AG04450 (cell line): ENCODE results near the gene CRADD. TPM values are rescaled to one million over a fixed set of nuclear protein-coding genes. Genes with fewer than 3 reads are reported as not detected.
"Not testable (repeated sequence)": the region's sequence is repeated elsewhere in the genome, so short reads cannot be mapped to it uniquely, and the experiment has no call there.

ENCODE experiments used
- CTCF ChIA-PET: fragments of 300-600, 350-600 bp; formaldehyde crosslinking; extraction: SDS; loops from one replicate; lab custom pipeline; 2022; ENCODE audit warnings: antibody characterized with exemption, inconsistent platforms; lab: Charles Lee
- POLR2A ChIA-PET: fragments of 350-600 bp; formaldehyde crosslinking; extraction: SDS; loops from one replicate; lab custom pipeline; 2021; ENCODE audit warnings: antibody characterized with exemption, inconsistent platforms; lab: Yijun Ruan, JAX
- DNase-seq: peaks from one replicate; pipeline ENCODE4 v3.0.0-alpha.2; 2011; ENCODE audit warnings: low read depth, low spot score
- H3K27ac ChIP-seq: one replicate; pipeline ENCODE4 v1.5.1; 2012; ENCODE audit warnings: low read depth, low read length, control low read depth
- H3K27me3 ChIP-seq: one replicate; pipeline ENCODE4 v1.6.0; 2012; ENCODE audit warnings: low read length; ENCODE audit not compliant: control insufficient read depth, insufficient read depth
- H3K4me3 ChIP-seq: 2 replicates; pipeline ENCODE4 v1.5.1; 2011; ENCODE audit warnings: mild to moderate bottlenecking, low read depth, low read length, control low read depth
- H3K9me3 ChIP-seq: 2 replicates; pipeline ENCODE4 v1.5.1; 2012; ENCODE audit warnings: low read length; ENCODE audit not compliant: control insufficient read depth, insufficient read depth
- polyA plus RNA-seq: library from polyadenylated mRNA; depleted of rRNA; stranded (reverse); fragments of >200 nt; gene quantifications from 2 replicates; pipeline ENCODE4 v1.2.3, GENCODE V29; 2011
- TF ChIP-seq, protein P1 (sequence below): IDR thresholded peaks from 2 replicates; pipeline ENCODE4 v1.5.1; 2011; ENCODE audit warnings: low read depth, low read length, control low read depth, inconsistent platforms

The CRADD gene
- polyA plus RNA-seq, 1 experiment: 8.8 TPM

DNA sequence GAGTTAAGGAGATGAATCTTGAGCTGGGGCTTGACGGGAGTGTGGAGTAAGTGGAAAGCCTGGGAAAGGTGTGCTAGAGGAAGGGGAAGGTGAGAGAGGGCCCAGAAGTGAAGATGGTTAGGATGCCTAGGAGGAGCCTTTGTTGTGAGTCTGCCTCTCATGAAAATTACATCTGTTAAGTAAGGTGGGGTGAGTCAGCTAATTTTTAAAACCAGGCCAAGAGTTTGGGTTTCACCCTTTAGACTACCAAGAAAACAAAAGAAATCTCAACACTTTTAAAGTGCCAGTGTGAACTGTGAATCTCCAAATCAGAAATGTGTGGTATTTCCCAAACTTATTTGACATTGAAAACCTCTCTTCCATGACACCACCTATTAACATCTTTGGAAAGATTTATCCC, 185.2 kb downstream of the CRADD start:
- ChIA-PET CTCF (interaction anchor here (0.6 kb wide), 1 partner anchor 213 kb away, joined by 7 read pairs; no protein-coding TSS in a partner anchor), POLR2A (no interaction called here)
- Histone ChIP-seq H3K27me3 (no peaks in the 10 kb centered on the region), H3K9me3 (peaks cover 6% of the 10 kb centered on the region), H3K27ac (no peak overlapping the region), H3K4me3 (no peak overlapping the region)
- DNase-seq: no peak
- TF ChIP-seq, protein P1, sequence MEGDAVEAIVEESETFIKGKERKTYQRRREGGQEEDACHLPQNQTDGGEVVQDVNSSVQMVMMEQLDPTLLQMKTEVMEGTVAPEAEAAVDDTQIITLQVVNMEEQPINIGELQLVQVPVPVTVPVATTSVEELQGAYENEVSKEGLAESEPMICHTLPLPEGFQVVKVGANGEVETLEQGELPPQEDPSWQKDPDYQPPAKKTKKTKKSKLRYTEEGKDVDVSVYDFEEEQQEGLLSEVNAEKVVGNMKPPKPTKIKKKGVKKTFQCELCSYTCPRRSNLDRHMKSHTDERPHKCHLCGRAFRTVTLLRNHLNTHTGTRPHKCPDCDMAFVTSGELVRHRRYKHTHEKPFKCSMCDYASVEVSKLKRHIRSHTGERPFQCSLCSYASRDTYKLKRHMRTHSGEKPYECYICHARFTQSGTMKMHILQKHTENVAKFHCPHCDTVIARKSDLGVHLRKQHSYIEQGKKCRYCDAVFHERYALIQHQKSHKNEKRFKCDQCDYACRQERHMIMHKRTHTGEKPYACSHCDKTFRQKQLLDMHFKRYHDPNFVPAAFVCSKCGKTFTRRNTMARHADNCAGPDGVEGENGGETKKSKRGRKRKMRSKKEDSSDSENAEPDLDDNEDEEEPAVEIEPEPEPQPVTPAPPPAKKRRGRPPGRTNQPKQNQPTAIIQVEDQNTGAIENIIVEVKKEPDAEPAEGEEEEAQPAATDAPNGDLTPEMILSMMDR: no peak

DNA sequence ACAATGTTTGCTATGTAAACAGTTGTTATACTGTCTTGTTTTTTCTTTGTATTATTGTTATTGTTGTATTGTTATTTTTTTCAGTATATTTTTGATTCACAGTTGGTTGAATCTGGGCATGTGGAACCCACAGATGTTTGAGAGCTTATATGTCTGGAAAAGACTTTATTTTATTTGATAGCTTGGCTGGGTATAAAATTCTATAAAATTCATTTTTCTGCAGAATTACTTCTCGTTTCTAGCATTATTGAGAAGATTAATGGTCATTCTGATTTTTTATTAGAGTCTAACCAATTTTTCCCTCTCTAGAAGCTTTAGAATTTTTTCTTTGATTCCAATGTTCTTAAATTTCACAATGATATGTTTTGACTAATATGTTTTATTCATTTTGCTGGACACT, 188.6 kb downstream of the CRADD start:
- no peaks in the 10 kb centered on the region for H3K27me3 ChIP-seq
- ChIA-PET POLR2A (no interaction called here), CTCF (no interaction called here)
- H3K4me3 ChIP-seq: no peak overlapping the region
- peaks cover 6% of the 10 kb centered on the region for H3K9me3 ChIP-seq
- H3K27ac ChIP-seq: no peak overlapping the region
- DNase-seq: no peak
- TF ChIP-seq, protein P1: no peak

GRCh38 chr12:93868771-93869170, 191.6 kb downstream of the CRADD start:
- ChIA-PET CTCF (no interaction called here), POLR2A (no interaction called here)

DNA sequence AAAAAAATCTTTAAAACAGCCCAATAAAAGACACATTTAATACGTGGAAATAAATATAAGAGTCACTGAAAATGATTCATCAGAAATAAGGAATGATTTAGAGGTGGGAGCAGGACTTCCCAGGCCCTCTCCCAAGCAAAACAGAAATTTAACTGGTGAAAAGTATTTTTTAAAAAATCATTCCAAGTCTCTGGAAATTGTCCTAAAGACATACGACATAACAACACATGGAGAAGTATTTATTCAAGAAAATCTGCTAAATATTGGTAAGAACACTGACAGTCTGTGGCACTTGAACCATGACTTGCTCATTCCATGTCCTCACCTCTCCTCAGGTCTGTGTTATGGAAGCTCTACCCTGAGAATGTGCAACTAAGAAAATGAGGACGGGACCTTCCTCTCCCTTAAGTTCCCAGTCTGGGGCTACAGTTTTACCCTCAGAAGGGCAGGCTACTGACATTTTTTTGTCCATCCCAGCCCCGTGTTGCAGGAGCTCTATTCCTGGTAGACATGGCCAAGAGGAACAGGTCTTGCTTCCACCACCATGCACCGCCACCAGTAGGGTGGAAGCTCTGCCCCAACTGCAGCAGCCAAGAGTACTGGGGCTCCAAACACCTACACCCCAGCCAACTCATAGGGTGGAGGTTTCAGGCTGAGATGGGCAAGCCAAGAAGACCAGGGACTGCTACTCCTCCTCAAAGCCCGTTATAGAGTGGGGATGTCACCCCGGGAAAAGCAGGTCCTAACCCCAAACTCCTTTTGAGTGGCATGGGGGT, 193.0 kb downstream of the CRADD start:
- H3K4me3 ChIP-seq: no peak overlapping the region
- H3K27ac ChIP-seq: no peak overlapping the region
- H3K9me3 ChIP-seq: peaks cover 2% of the 10 kb centered on the region
- ChIA-PET POLR2A (no interaction called here), CTCF (no interaction called here)
- no peak for DNase-seq
- TF ChIP-seq, protein P1: no peak
- H3K27me3 ChIP-seq: no peaks in the 10 kb centered on the region

More at GRCh38 chr12:93868771-93869170, 191.6 kb downstream of the CRADD start:
- DNase-seq: no peak
- no peaks in the 10 kb centered on the region for H3K27me3 ChIP-seq
- H3K4me3 ChIP-seq: no peak overlapping the region
- H3K9me3 ChIP-seq: peaks cover 6% of the 10 kb centered on the region
- TF ChIP-seq, protein P1: no peak
- H3K27ac ChIP-seq: no peak overlapping the region

GRCh38 chr12:93871566-93871965, 194.4 kb downstream of the CRADD start:
- H3K27me3 ChIP-seq, DNase-seq, CTCF ChIA-PET, H3K9me3 ChIP-seq, H3K27ac ChIP-seq, POLR2A ChIA-PET, H3K4me3 ChIP-seq: not testable (repeated sequence)
